HG03064 (cell line): ENCODE data around the gene PRKAG2.

Experiments used
- ATAC-seq: cut with Tn5 transposase; IDR thresholded peaks from one replicate; pipeline ENCODE4 v1.9.1; 2021; ENCODE audit warnings: low read depth; ENCODE audit not compliant: unreplicated experiment

PRKAG2 gene

DNA sequence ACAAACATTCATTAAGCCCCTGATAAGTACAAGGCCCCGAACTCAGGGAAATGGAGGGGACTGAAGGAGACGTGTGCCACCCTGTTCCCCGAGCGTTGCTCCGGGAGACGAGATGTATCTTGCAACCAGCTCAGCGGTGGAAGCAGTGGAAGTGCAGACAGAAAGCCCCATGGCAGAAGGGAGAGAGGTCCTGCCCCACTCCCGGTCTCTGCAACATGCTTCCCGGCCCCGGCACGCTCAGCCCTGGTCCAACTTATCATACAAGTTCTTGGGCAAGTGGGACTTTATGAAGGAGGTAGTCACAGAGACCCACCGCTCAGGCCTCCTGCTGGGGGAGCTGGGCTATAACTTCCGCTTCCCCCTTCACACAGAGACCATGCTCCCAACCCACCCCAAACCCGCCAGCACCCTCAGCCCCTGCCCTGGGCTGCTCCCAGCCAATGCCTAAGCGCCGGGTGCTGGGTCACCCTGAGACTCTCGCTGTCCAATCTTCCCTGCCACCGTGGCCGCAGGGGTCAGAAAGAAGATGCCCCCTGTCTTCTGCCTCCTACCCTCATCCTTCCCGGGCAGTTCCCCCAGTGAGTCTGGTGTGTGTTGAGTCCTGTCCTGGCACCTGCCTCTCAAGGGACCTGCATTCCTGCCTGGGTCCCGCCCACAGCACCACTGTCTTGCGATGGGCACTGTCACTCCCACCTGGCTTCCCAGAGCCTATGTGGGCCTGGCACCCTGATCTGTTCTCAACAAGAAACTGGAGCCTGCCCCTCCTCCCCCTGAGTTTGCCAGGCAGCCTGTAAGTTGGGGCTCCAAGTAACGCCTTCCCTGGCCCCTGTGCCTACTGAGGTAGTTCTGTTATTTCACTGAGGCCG is 157.7 kb downstream of the PRKAG2 start:
- ATAC-seq, result no peak

DNA sequence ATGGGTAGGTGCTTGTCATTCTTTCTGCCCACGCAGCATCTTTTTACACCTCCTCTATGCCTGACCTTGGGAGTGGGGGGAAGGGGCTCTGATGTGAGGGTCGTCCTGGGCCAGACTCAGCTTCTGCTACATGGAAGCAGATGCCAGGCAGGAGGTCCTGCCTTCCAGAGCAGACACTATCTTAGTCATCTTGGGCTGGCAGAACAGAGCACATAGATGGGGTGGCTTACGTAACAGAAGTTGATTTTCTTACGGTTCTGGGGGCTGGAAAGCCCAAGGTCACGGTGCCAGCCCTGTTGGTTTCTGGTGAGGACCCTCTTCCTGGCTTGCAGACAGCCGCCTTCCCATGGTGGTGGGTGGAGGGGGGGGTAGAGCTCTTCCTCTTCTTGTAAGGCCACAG is 159.0 kb downstream of the PRKAG2 start:
- ATAC-seq, result no peak

DNA sequence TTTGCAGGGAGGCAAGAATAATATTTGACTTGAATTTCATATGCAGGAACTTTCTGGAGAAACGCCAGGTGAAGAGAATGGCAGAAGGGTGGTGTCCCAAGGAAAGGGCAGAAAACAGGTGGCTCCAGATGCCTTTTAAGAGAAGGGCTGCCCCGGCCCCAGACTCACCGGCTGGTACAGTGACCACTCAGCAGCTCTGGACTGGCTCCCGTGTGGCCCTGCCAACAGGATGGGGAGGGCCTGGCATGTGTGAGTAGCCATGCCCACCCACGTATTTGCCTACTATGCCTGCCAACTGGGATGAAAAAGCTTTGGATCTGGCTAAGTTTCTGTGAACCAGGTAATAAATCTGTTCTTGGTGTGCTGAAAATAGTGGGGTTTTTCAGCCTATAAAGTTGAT is 159.5 kb downstream of the PRKAG2 start:
- ATAC-seq, result no peak

DNA sequence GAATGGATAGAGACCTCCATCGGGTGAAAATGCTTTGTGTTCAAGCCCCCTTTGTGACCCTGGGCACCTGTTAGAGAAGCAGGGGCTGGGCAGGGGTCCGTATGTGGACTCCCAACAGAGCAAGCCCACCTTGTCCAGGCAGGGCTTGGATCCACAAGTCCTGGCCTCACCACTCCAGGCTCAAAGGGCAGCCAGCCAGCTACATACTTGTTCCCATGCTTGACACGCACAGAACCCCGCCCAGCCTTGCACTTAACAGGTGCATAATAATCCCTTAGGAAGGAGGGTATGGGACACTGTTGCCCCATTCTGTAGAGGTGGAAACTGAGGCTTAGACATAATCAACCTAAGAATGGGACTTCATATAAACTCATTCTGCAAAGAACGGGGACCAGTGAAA is 160.6 kb downstream of the PRKAG2 start:
- no peak for ATAC-seq

DNA sequence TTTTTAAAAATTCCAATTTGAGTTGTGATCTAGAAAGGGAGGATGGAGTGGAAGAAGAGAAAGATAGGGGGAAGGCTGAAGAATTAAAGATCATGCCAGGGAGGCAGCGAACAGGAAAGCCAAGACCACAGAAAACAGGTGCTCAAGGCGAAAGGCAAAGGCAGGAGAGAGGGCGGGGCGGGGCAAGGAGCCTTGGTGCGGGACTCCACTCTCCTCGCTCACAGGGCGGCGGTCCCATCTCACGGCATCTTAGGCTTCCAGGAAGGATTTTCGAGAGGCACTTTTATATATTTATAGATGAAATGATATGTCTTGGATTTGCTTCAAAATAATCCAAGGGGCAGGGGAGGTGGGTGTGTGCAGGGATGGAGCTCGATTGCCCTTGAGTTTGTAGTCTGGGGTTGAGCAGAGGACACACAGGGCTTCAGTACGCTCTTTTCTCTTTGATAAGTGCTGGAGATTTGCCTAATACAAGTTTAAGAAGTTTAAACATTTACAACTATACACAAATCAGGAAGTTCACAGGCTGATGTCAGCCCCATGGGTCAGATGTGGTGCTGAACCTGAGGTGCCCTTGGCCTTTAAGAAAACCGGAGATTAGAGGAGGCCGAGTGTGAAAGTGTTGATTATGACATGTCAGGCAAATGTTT is 161.1 kb downstream of the PRKAG2 start:
- no peak for ATAC-seq

DNA sequence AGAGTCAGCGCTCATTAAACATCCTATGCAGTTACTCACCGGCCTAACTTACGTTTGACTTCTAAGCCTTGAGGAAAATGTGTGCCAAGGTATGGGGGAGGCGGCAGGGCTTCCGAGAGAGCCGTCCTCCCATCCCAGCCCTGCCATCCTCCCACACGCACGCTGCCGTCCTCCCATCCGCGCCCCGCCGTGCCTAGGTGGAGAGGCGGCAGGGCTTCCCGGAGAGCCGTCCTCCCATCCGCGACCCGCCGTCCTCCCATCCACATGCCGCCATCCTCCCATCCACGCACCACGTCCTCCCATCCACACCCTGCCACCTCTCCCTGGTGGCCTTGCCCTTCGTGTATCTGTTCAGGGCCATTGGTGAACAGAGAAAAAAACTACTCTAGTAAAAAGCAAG is 162.7 kb downstream of the PRKAG2 start:
- no peak for ATAC-seq

DNA sequence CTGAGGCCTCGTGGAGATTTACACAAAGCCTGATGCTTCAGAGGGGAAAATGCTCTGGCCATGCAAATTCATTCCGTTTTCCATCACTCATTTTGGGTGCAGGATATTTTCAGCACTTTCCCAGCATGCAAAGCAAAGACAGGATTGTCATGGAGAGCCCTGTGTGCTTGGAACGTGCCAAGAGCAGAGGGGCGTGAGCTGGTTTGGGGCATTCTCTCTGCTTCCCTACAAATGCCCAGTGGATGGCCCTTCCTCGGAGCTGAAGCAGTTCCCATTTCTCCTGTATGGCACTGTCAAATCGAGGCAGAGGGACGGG is 164.1 kb downstream of the PRKAG2 start:
- ATAC-seq, result no peak

DNA sequence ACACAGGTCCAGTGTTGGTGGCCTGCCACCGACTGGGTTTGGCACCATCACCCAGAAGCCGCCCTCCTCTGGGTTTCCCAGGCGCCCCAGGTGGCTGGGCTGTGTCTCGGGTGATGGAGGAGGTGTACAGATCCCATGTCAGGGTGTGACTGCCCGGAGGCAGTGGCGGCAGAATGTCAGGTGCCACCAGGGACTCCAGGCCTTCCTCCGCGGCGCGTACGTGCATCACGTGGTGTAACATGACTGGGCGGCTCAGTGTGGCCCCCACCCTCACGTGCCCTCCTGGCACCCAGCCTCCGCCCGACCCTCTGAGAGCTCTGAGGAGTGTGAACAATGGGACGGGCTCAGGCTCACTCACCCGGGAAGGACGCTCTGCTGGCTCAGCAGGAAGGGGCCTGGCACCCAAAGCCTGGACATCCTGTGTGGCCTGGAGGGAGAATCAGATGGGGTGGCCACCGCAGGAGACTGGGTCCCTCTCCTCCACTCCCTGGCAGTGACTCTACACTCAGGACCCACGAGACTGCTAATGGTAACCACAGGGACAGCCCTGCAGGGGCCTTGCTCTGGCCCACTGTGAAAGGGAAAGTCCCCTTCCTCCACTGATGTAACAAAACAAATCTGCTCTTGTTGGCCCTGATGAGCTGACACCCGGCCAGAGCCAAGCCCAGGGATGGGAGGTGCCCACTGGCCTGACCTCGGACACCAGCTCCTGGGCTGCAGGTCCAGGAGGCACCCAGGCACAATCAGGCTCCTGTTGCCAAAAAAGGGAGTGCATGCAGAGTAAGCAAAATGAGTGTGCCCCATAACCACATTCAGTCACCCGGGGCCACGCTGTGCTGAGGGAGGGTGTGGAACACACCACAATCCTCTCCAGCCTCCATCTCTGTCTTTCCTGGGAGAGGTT is 164.8 kb downstream of the PRKAG2 start:
- ATAC-seq, result no peak

DNA sequence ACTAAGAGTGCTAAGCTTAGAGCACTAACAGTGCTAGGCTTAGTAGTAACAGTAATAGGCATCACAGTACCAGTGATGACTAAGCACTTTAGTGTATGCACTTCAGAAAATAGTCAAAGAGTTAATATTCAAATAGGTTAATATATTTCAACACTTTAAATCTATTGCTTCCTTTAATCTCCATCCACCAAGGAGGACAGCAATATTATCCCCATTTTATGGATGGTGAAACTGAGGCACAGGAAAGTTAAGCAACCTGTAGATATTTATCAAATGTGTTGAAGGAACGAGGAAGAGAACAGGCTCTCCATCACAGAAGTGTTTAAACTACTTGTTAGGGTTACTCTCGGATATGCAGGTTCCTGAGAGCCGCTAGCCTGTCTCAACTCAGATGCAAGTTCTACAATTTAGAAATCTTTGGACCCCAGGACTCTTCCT is 165.5 kb downstream of the PRKAG2 start:
- ATAC-seq, result no peak

DNA sequence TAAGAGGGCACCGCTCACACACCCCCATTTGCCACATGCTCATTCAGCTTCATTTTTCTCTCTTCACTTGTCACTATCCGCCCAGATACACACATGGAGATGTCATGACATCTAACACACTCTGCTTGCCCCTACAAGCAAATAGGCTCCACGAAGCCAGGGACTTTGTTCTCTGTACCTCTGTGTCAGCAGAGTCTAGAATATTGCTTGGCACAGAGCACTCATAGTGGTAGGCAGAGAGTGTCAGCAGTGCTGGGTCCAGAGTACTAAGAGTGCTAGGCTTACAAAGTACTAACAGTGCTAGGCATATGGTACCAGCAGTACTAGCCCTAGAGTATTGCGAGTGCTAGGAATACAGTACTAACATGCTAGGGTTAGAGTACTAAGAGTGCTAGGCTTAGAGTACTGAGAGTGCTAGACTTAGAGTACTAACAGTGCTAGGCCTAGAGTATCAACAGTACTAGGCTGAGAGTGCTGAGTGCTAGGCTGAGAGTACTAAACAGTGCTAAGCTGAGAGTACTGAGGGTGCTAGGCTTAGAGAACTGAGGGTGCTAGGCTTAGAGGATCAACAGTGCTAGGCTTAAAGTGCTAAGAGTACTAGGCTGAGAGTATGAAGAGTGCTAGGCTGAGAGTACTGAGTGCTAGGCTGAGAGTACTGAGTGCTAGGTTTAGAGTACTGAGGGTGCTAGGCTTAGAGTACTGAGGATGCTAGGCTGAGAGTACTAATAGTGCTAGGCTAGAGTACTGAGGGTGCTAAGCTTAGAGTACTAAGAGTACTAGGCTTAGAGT is 166.1 kb downstream of the PRKAG2 start:
- ATAC-seq, result no peak

DNA sequence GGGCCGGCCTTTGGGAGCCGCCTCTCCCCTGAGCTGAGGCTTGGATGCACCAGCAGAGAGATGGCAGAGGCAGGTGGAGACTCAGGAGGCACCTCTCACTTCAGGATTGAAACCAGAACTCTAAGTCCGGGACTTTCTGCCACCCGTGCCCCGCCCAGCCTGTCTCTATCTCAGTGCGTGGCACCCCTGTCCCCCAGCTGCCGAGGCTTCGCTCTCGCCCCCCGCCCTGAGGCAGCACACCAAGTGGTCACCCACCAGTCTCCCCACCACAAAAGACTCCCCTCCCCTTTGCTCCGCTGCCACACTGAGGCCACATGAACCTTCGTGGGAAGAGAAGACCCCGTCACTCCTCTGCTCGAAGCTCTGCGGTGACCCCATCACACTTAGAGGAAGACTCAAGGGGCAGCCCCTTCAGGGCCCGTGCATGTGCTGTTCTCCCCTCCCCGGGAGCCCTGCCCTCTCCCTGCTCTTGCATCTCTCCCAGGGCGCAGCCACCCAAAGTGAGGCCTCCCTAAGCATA is 166.7 kb downstream of the PRKAG2 start:
- ATAC-seq, result no peak

DNA sequence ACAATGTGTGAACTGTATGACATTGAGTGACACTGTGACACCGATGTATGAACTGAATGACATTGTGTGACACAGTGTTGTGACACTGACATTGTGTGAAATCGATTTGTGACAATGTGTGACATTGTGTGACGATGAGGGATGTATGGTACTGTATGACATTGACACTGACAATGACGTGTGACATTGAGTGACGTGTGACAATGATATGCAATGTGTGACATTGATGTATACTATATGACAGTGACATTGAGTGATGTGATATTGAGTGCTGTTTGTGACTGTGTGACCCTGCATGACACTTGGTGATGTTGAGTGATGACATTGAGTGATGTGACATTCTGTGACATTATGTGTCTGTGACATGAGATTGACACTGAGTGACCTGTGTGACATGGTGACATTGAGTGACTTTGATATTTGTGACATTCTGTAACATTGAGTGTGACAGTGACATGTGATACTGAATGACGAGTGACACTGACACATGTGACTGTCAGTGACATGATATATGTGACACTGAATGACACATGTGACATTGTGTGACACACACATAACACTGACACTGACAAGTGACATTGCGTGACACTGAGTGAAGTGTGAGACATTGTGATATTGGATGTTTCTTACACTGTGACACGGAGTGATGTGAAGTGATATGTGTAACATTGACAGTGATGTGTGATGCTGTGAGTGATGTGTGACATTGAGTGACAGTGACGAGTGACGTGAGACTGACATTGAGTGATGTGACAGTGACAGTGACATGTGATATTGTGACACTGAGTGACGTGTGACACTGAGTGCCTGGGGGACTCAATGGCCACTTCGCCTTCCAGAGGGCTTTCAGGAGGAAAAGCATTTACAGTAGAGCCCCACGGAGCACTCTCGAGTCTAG is 167.5 kb downstream of the PRKAG2 start:
- no peak for ATAC-seq

DNA sequence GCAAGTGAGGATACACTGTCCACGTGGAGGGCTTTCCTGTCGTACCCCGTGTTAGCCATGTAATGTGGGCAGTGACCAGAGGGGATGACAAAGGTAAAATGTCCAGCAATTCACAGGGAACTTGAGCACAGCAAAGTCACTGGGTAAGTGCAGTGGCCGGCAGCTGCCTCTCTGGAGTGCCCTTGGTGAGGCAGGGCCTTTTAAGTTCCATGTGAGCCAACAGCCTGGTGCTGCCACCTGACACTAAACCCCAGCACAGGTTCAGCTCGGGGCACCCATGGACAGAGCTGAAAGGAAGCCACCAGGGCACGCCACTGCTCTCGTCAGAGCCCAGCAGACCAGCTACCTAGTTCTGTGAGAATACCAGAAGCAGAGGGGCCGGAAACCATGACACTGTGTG is 168.3 kb downstream of the PRKAG2 start:
- ATAC-seq, result no peak

DNA sequence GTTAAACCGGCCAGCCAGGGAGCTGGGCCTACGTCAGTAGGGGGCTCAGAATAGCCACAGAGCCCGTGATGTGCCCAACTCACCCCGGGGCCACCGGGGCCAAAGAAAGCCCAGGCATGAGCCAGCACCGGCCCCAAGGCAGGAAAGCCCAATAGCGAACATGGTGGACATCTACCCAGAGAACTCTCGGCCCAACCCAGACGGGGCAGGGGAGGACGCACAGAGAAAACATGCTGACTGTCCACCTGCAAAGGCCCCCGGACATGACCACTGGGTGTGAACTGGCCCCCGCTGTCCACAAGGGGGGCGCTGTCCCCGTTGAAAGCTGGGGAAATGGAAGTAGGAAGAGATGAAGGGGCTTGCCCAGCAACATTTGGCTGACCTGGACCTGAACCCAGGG is 169.2 kb downstream of the PRKAG2 start:
- ATAC-seq, result no peak

DNA sequence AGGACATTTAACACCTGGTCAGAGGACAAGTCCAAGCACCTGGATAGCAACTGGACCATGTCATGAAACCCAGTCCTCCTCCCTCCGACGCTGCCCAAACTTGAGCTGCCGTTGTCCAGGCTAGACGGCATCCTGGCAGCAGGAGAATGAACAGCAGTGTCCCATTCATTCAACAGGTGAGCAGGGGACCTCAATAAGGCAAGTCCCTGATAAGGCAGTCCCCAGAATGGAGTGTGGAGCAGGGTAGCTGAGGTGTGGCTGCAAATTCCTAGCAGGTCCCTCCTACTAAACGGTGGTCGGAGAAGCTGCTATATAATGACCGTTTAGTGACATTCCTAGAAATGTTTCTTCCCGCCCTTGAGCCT is 169.8 kb downstream of the PRKAG2 start:
- no peak for ATAC-seq

DNA sequence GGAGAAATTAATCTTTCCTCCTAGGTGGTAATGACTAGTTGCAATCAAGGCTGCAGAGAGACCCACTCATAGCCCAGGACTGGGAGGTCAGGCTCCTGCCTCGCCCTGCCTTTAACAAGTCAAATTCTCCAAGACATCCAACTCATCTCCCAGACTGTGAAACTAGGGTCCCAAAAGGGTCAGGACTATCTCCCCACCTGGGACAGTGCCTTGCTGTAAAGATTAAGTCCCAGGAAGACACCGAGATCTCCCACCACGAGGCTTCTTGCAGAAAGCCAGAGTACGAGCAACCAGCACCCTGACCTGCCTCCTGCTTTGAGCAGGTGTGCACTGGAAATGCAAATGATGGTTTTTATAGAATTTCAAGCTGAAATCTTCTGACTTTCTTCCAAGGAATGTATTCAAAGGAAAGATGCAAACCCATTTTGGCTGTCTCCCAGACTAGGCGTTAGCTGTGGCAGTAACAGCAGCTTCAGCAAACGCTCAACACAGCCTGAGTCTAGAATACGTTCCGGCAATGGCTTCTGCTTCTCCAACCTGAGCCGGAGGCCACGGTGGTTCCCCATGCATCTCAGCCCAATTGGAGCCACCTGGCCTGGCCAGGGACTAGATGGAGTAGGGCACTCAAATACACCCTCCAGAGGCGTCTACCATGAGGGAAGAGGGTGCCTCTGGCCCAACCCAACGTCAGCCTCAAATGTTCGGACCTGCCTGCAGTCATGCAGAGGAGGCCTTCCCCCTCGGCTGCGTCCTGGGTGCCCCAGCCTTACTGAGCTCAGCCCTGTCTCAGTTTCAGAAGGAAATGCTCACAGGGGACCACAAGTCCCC is 170.4 kb downstream of the PRKAG2 start:
- ATAC-seq, result no peak

DNA sequence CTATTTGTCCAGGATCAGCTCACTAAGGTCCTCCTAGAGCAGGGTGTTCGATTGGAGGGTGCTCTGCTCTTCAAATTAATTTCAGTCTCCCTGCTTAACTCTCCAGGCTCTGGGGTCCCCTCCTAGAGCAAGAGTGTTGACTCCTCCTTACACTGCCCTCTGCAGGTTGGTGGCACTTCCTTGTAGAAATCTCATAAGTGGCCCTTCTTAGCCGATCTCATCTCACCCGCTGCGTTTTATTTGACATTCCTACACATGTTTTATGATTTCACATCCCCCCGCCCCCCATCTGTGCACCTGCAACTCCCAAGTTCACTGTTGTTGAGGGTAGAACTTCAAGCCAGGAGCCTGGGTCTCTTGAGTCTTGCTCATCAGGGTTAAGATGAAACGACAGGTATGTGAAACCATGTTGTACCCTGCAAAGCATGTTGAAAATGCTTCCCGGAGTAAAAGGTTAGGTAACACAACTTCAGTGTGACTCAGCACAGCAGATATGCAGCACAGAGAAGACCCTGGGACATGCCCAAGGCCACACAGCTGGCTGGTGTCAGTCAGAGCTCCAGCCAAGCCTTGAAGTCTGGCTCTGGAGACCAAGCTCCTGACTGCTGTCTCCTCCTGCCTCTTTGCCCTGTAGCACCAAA is 171.2 kb downstream of the PRKAG2 start:
- ATAC-seq, result no peak
